Activated CD4-positive, alpha-beta T cell treated with anti-CD3 and anti-CD28 coated beads for 1 hour (primary cell): ENCODE results near the gene CBLL1.

Experiments used
- DNase-seq: peaks from one replicate; pipeline ENCODE4 v3.0.0-alpha.2; 2020

The CBLL1 gene

GRCh38 chr7:107746006-107746405 is 2.1 kb downstream of the CBLL1 start:
- DNase-seq = no peak

- no peak for DNase-seq
Measured at GRCh38 chr7:107751113-107751512, 7.2 kb downstream of the CBLL1 start.

- DNase-seq = no peak
Measured at GRCh38 chr7:107754642-107755041, 10.7 kb downstream of the CBLL1 start.

- no peak for DNase-seq
Measured at GRCh38 chr7:107758667-107759066, 14.7 kb downstream of the CBLL1 start.

- no peak for DNase-seq
Measured at GRCh38 chr7:107767391-107767790, 23.4 kb downstream of the CBLL1 start.

GRCh38 chr7:107768263-107768662 is 24.3 kb downstream of the CBLL1 start:
- DNase-seq = no peak

GRCh38 chr7:107773027-107773426 is 29.1 kb downstream of the CBLL1 start:
- DNase-seq = no peak

GRCh38 chr7:107777702-107778101 is 33.8 kb downstream of the CBLL1 start:
- no peak for DNase-seq

- DNase-seq = no peak
Measured at GRCh38 chr7:107778283-107778682, 34.3 kb downstream of the CBLL1 start.

GRCh38 chr7:107779647-107780099 is 35.7 kb downstream of the CBLL1 start:
- DNase-seq = no peak

- no peak for DNase-seq
Measured at GRCh38 chr7:107782374-107782773, 38.4 kb downstream of the CBLL1 start.

GRCh38 chr7:107783648-107784047 is 39.7 kb downstream of the CBLL1 start:
- DNase-seq = no peak

GRCh38 chr7:107785170-107785569 is 41.2 kb downstream of the CBLL1 start:
- DNase-seq = no peak

GRCh38 chr7:107785926-107786325 is 42.0 kb downstream of the CBLL1 start:
- no peak for DNase-seq

GRCh38 chr7:107788216-107788615 is 44.3 kb downstream of the CBLL1 start:
- no peak for DNase-seq

- no peak for DNase-seq
Measured at GRCh38 chr7:107788662-107789061, 44.7 kb downstream of the CBLL1 start.

GRCh38 chr7:107789647-107790046 is 45.7 kb downstream of the CBLL1 start:
- DNase-seq = no peak

- no peak for DNase-seq
Measured at GRCh38 chr7:107792364-107792763, 48.4 kb downstream of the CBLL1 start.

- DNase-seq = no peak
Measured at GRCh38 chr7:107799647-107800264, 55.8 kb downstream of the CBLL1 start.

- DNase-seq = no peak
Measured at GRCh38 chr7:107803009-107803610, 59.2 kb downstream of the CBLL1 start, which contains the start of gene SLC26A3. SLC26A3 (minus strand) TSS chr7:107803223; CDS start chr7:107794509, 8,714 bp downstream.

GRCh38 chr7:107809179-107809578 is 65.2 kb downstream of the CBLL1 start:
- DNase-seq = no peak

- DNase-seq = no peak
Measured at GRCh38 chr7:107810626-107811025, 66.7 kb downstream of the CBLL1 start.
